AG09319 (cell line): ENCODE data around the gene SYCP2L.
A peak's percentile ranks its signal among the peaks of the same experiment; 100 is the strongest.

ENCODE experiments used
- DNase-seq: peaks from one replicate; pipeline ENCODE4 v3.0.0-alpha.2; 2010; ENCODE audit warnings: low read depth; ENCODE audit errors: extremely low read depth
- TF ChIP-seq, protein P1 (sequence below): IDR thresholded peaks from 2 replicates; pipeline ENCODE4 v1.5.1; 2011; ENCODE audit warnings: low read depth, mild to moderate bottlenecking, inconsistent platforms, low read length, moderate library complexity

Gene SYCP2L

DNA sequence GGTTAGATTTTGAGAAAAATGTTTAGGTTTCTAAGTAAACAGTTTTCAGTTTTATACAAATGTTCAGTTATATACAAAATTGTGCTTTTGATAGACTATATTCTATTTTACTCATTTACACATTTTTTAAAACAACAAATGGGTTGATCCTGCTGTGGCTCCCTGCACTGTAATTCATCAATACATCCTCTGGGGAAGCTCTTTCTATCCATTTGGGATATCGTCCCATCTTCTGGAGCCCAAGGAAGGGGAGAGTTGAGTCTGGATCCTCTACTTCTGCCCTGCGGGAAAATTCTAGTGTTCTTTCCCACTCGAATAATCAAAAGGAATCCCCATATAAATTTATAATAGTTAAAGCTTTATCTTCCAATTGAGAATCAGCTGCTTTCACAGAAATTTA, 75.0 kb downstream of the SYCP2L start:
- DNase-seq = no peak

DNA sequence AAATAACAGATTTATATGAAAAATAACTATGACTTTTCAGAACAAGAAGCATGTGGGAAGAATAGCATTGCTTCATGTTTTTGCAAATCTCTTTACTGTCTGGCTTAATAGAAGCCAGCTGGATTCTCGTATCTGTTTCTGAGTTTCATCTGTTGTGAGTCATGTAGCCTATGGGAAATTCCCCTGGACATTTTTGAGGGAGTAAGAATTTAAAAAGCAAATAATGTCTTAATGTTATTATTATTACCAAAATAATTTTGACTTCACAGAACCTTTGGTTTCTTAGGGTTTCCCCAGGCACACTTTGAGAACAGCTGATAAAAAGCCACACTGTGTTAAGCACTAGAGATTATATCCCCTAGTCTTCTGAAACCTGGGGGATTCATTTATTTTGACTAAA, 75.8 kb downstream of the SYCP2L start:
- TF ChIP-seq, protein P1, sequence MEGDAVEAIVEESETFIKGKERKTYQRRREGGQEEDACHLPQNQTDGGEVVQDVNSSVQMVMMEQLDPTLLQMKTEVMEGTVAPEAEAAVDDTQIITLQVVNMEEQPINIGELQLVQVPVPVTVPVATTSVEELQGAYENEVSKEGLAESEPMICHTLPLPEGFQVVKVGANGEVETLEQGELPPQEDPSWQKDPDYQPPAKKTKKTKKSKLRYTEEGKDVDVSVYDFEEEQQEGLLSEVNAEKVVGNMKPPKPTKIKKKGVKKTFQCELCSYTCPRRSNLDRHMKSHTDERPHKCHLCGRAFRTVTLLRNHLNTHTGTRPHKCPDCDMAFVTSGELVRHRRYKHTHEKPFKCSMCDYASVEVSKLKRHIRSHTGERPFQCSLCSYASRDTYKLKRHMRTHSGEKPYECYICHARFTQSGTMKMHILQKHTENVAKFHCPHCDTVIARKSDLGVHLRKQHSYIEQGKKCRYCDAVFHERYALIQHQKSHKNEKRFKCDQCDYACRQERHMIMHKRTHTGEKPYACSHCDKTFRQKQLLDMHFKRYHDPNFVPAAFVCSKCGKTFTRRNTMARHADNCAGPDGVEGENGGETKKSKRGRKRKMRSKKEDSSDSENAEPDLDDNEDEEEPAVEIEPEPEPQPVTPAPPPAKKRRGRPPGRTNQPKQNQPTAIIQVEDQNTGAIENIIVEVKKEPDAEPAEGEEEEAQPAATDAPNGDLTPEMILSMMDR = no peak
- peak; percentile 59 for DNase-seq

More for the DNA sequence above, 75.0 kb downstream of the SYCP2L start:
- TF ChIP-seq, protein P1 = no peak

DNA sequence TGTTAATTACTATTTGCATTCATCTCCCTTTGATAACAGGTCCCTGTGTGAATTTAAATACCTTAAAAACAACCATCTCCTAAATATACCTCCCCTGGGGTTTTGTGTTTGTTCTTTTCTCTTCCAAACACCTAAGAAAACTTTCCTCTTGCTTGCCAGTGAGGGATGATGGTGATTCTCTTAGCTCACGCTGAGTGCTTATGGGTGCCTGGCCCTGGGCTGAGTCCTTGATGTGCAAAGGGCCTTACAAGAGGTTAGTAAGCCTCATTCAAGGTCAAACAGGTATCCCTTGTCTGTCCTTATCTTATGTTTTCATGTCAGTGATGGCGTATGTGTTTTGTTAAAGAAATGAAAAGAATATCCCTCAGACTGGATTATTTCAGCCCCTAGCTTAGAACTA, 76.3 kb downstream of the SYCP2L start:
- no peak for DNase-seq
- TF ChIP-seq, protein P1 = no peak

DNA sequence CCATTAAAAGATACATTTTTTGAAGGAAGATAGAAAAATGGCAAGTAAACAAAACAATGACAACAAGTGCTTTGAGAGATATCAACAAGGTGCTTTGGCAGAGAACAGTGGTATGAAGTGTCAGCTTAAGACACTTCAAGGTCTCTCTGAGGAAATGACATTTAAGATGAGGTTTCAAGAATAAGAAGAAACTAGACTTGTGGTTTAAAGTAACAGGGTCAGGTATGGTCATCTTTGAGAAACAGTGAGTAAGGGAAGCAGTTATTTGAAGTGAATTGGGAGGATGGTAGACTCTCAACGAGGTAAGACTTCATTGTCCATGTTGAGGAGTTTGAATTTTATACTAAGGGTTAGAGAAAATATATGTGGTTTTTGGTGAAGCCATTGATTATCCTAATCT, 77.8 kb downstream of the SYCP2L start:
- TF ChIP-seq, protein P1 = no peak
- DNase-seq = no peak

DNA sequence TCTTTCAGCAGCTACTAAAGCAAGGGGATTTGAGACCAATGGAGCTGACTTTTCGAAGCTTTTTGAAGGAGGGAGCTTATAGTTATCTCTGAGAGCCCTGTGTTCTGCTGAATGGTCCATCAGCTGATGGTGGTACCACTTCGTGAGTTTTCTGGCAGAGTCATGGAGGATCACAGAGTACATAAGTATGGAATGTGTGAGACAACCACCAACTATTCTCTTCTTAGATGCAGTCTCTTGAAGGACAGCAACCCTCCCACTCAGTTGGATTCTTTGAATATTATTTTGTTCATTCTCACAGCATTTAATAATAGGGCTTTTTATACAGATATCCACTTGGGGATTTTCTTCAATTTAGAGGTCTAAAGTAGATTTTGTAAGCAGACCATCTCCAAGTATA, 81.9 kb downstream of the SYCP2L start:
- TF ChIP-seq, protein P1 = no peak
- no peak for DNase-seq

DNA sequence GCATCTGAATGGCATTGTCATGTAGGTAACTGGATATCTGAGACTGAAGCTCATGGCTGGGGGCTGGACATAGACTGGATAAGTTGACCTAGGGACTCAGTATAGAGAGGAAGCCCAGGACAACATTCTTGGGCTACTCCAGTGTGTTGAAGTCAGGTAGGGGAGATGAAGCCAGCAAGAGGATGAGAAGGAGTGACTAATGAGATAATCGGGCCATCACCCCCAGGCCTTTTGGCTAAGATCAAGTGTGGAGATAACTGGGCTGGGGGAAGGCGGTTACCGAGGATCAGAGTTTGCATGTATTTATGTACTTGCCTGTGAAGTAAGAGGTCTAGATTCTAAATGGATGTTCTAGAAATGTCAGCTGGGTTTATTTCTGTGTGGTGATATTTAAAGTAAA, 83.9 kb downstream of the SYCP2L start:
- DNase-seq = no peak
- TF ChIP-seq, protein P1 = no peak

DNA sequence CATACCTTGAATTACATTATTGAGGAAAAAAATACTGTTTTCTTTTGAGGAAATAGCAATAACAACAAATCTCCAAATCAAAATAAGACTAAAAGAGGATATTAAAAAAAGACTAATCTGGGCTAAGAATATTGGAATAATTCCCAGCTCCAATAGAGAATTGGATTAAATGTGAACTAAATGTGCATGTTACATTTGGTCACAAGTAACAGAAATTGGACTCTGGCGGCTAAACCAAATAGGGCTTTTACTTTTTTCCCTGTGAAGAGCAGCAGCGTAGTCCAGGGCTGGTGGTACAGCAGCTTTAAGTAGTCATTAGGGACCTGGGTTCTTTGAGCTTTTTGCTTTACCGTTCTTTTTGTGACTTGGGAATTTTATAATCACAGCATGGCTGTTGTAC, 85.3 kb downstream of the SYCP2L start:
- no peak for DNase-seq
- TF ChIP-seq, protein P1 = no peak
